H1 (cell line): ENCODE results near the gene CMTM2. TPM values are rescaled to one million over a fixed set of nuclear protein-coding genes. Genes with fewer than 3 reads are reported as not detected.

ENCODE experiments used
- BCL11A ChIP-seq, 2 experiments: IDR thresholded peaks; one replicate each; pipeline ENCODE4 v1.6.1; 2011; ENCODE audit warnings: low read depth in 2 of 2, low read length in 2 of 2, mild to moderate bottlenecking in 2 of 2
- TEAD4 ChIP-seq: IDR thresholded peaks from 2 replicates; pipeline ENCODE4 v1.6.1; 2012; ENCODE audit warnings: low read depth, low read length, inconsistent platforms, mixed read lengths
- polyA plus RNA-seq, 7 experiments: library from polyadenylated mRNA; depleted of rRNA in 3 of 7; stranded (reverse) in 5 of 7; unstranded in 2 of 7; fragments of >200 nt in 5 of 7; fragments of 200-250 nt in 2 of 7; gene quantifications; 1 replicate in 5 of 7; 2 replicates in 1 of 7; 4 replicates in 1 of 7; pipeline versions ENCODE4 v1.2.1 to v1.2.3, GENCODE V29; 2011 to 2013; ENCODE audit warnings: missing spikeins in 2 of 7, mixed read lengths in 2 of 7
- total RNA-seq: library from RNA; stranded (reverse); fragmentation: NEBNext Ultra II Directional; extraction: Animal tissue kit (Norgen Biotek cat#: 25700); gene quantifications from 2 replicates; pipeline ENCODE4 v1.2.1, GENCODE V29; 2021
- TF ChIP-seq, protein P1 (sequence below): fragments of 300-600 bp; sonication (generic); IDR thresholded peaks from 2 replicates; pipeline ENCODE4 v1.7.1; 2012; ENCODE audit warnings: low read length, moderate library complexity, mild to moderate bottlenecking, inconsistent platforms; ENCODE audit not compliant: insufficient replicate concordance

Gene CMTM2
- total and polyA plus RNA-seq, 2 of the 8 experiments (the other 6 are each of a cell fraction or from before 2014, with no cell fraction given), result not detected

DNA sequence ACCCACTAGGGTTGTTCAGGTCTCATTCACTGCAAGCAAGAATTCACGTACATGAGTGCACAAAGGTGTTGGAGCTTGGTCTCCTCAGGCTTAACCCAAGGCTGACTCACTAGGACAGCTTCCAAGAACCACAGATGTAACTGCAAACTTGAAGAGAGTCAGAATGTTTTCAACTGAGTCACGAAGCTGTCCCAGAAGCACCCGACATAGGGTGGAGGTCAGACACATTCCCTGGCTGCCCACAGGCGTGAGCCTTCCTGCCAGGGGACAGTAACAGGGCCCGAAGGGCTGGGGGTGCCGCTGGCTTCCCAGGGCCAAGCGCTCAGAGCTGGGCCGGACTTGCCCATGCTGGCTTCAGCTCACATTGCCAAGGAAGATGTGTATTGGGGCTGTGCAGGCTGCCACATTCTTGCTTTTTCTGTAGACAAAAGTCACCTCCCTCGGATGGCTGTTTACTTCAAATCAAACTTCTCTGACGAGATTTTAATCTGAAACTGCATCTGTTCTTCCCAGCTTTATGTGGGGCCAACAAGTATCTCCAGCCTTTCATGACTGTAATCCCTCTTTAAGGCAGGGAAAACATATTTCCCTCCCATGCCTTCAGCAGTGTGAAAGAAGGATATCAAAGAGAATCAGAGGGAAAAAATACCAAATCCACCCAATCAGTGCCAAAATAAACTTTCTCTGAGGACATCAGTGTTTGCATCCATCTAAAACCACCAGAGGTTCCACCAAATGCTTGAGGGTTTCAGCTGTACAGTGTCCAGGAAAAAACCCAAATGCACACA is 39.5 kb downstream of the CMTM2 start (continued):
- TF ChIP-seq, protein P1, sequence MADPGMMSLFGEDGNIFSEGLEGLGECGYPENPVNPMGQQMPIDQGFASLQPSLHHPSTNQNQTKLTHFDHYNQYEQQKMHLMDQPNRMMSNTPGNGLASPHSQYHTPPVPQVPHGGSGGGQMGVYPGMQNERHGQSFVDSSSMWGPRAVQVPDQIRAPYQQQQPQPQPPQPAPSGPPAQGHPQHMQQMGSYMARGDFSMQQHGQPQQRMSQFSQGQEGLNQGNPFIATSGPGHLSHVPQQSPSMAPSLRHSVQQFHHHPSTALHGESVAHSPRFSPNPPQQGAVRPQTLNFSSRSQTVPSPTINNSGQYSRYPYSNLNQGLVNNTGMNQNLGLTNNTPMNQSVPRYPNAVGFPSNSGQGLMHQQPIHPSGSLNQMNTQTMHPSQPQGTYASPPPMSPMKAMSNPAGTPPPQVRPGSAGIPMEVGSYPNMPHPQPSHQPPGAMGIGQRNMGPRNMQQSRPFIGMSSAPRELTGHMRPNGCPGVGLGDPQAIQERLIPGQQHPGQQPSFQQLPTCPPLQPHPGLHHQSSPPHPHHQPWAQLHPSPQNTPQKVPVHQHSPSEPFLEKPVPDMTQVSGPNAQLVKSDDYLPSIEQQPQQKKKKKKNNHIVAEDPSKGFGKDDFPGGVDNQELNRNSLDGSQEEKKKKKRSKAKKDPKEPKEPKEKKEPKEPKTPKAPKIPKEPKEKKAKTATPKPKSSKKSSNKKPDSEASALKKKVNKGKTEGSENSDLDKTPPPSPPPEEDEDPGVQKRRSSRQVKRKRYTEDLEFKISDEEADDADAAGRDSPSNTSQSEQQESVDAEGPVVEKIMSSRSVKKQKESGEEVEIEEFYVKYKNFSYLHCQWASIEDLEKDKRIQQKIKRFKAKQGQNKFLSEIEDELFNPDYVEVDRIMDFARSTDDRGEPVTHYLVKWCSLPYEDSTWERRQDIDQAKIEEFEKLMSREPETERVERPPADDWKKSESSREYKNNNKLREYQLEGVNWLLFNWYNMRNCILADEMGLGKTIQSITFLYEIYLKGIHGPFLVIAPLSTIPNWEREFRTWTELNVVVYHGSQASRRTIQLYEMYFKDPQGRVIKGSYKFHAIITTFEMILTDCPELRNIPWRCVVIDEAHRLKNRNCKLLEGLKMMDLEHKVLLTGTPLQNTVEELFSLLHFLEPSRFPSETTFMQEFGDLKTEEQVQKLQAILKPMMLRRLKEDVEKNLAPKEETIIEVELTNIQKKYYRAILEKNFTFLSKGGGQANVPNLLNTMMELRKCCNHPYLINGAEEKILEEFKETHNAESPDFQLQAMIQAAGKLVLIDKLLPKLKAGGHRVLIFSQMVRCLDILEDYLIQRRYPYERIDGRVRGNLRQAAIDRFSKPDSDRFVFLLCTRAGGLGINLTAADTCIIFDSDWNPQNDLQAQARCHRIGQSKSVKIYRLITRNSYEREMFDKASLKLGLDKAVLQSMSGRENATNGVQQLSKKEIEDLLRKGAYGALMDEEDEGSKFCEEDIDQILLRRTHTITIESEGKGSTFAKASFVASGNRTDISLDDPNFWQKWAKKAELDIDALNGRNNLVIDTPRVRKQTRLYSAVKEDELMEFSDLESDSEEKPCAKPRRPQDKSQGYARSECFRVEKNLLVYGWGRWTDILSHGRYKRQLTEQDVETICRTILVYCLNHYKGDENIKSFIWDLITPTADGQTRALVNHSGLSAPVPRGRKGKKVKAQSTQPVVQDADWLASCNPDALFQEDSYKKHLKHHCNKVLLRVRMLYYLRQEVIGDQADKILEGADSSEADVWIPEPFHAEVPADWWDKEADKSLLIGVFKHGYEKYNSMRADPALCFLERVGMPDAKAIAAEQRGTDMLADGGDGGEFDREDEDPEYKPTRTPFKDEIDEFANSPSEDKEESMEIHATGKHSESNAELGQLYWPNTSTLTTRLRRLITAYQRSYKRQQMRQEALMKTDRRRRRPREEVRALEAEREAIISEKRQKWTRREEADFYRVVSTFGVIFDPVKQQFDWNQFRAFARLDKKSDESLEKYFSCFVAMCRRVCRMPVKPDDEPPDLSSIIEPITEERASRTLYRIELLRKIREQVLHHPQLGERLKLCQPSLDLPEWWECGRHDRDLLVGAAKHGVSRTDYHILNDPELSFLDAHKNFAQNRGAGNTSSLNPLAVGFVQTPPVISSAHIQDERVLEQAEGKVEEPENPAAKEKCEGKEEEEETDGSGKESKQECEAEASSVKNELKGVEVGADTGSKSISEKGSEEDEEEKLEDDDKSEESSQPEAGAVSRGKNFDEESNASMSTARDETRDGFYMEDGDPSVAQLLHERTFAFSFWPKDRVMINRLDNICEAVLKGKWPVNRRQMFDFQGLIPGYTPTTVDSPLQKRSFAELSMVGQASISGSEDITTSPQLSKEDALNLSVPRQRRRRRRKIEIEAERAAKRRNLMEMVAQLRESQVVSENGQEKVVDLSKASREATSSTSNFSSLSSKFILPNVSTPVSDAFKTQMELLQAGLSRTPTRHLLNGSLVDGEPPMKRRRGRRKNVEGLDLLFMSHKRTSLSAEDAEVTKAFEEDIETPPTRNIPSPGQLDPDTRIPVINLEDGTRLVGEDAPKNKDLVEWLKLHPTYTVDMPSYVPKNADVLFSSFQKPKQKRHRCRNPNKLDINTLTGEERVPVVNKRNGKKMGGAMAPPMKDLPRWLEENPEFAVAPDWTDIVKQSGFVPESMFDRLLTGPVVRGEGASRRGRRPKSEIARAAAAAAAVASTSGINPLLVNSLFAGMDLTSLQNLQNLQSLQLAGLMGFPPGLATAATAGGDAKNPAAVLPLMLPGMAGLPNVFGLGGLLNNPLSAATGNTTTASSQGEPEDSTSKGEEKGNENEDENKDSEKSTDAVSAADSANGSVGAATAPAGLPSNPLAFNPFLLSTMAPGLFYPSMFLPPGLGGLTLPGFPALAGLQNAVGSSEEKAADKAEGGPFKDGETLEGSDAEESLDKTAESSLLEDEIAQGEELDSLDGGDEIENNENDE, result no peak
- TF ChIP-seq BCL11A (IDR thresholded peaks at IDR 0.05; ENCODE audit: low read depth in 2 of 2, low read length in 2 of 2) (no peak), TEAD4 (no peak)
